ENCODE data around the gene IRAK2. TPM values are rescaled to one million over a fixed set of nuclear protein-coding genes. Genes with fewer than 3 reads are reported as not detected.
A peak's percentile ranks its signal among the peaks of the same experiment; 100 is the strongest.

IRAK2 gene
- total and polyA plus RNA-seq, 8 donors = 0.45 to 6.2 (median 2.3) TPM; not detected in 1

DNA sequence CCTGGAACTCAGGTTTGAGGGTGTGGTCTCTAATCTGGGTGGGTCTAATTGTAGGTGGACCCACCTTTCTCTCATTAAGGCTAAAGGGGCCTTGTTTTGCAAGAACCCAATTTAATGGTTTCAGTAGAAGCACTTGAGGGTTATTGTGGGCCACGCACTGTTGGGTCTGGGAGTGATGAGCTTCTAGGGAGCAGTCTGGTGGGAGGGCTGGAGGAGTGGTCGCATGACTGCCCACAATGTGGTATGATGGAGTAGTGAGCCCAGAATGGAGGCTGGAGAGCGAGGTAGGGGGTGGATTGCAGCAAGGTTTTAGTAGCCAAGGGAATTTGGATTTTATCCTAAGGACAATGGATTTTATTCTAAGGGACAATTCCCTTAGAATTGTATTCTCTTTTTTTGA is 86.3 kb downstream of the IRAK2 start:
- no peak for DNase-seq
- TF ChIP-seq POLR2A (IDR thresholded peaks at IDR 0.05) (no peak), EP300 (IDR thresholded peaks at IDR 0.05) (no peak), POLR2AphosphoS5 (IDR thresholded peaks at IDR 0.05) (no peak)
- TF ChIP-seq, protein P1, sequence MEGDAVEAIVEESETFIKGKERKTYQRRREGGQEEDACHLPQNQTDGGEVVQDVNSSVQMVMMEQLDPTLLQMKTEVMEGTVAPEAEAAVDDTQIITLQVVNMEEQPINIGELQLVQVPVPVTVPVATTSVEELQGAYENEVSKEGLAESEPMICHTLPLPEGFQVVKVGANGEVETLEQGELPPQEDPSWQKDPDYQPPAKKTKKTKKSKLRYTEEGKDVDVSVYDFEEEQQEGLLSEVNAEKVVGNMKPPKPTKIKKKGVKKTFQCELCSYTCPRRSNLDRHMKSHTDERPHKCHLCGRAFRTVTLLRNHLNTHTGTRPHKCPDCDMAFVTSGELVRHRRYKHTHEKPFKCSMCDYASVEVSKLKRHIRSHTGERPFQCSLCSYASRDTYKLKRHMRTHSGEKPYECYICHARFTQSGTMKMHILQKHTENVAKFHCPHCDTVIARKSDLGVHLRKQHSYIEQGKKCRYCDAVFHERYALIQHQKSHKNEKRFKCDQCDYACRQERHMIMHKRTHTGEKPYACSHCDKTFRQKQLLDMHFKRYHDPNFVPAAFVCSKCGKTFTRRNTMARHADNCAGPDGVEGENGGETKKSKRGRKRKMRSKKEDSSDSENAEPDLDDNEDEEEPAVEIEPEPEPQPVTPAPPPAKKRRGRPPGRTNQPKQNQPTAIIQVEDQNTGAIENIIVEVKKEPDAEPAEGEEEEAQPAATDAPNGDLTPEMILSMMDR (IDR thresholded peaks at IDR 0.05) = no peak
- intact Hi-C loops (cut with DNase I; ENCODE audit: low total_unique reads) = no loop called here
- Histone ChIP-seq H3K4me3 (peak overlapping the region in 1 of 4 donors; percentile 72), H3K27ac (peak overlapping the region in 1 of 5 donors; percentile 94), H3K36me3 (peaks cover 5 to 46% (median 37%) of the 10 kb centered on the region in 4 donors), H3K27me3 (no peaks in the 10 kb centered on the region), H3K9me3 (peaks cover 0 to 1% (median under 1%) of the 10 kb centered on the region in 4 donors), H3K4me1 (peaks cover 34 to 73% (median 54%) of the 10 kb centered on the region in 4 donors)
- WGBS, 5 donors = 86 to 97% (median 92%) methylated on average over 3 of the region's 3 CpGs

DNA sequence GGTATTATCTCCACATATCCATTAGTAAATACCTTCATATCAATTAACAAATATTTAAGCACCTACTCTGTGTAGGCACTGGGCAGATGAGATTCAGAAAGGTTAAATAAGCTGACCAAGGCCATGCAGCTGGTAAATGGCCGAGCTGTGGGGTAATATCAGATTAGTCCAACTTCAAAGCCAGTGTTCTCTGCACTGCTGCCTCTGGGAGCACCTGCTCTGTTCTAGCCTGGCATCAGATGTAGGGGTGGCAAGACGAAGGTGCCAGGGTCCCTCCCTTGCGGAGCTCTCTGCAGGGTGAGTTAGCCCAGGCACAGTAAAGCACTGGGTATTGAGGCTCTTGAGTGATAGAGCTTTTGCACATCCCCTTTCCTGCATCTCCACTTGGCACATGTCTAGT is 89.0 kb downstream of the IRAK2 start:
- H3K9me3 ChIP-seq = no peaks in the 10 kb centered on the region
- DNase-seq = no peak
- H3K27me3 ChIP-seq = no peaks in the 10 kb centered on the region
- intact Hi-C loops (cut with DNase I; ENCODE audit: low total_unique reads) = no loop called here
- WGBS, 5 donors = 52 to 81% (median 64%) methylated on average over 3 of the region's 3 CpGs
- TF ChIP-seq, protein P1 (IDR thresholded peaks at IDR 0.05) = no peak
- no peak for TF ChIP-seq EP300 (IDR thresholded peaks at IDR 0.05)
- no peak for TF ChIP-seq POLR2A (IDR thresholded peaks at IDR 0.05)
- TF ChIP-seq POLR2AphosphoS5 (IDR thresholded peaks at IDR 0.05) = no peak
- H3K27ac ChIP-seq = no peak overlapping the region
- no peak overlapping the region for H3K4me3 ChIP-seq
- peaks cover 30 to 72% (median 53%) of the 10 kb centered on the region in 4 donors for H3K4me1 ChIP-seq
- H3K36me3 ChIP-seq = peaks cover 10 to 67% (median 52%) of the 10 kb centered on the region in 4 donors

DNA sequence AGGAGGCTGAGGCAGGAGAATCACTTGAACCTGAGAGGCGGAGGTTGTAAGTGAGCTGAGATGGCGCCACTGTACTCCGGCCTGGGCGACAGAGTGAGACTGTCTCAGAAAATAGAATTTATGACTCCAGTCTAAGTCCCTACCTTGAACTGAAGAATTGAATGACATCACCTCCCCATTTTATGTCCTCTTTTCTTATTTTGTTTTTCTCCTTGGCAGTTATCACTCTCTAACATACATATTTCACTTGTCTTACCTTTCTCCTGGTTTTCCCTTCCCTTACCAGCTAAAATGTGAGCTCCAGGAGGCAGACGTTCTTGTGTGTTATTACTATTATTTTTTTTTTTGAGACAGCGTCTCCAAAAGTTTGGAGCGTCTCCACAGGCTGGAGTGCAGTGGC is 91.1 kb downstream of the IRAK2 start:
- TF ChIP-seq POLR2A (IDR thresholded peaks at IDR 0.05) (no peak), EP300 (IDR thresholded peaks at IDR 0.05) (no peak), POLR2AphosphoS5 (IDR thresholded peaks at IDR 0.05) (no peak)
- TF ChIP-seq, protein P1 (IDR thresholded peaks at IDR 0.05) = no peak
- intact Hi-C loops (cut with DNase I; ENCODE audit: low total_unique reads) = no loop called here
- H3K36me3 ChIP-seq = peaks cover 20 to 88% (median 73%) of the 10 kb centered on the region in 4 donors
- H3K9me3 ChIP-seq = no peaks in the 10 kb centered on the region
- DNase-seq = no peak
- peaks cover 17 to 62% (median 35%) of the 10 kb centered on the region in 4 donors for H3K4me1 ChIP-seq
- 81 to 97% (median 94%) methylated on average over 7 of the region's 7 CpGs for WGBS, 5 donors
- H3K27me3 ChIP-seq = no peaks in the 10 kb centered on the region
- no peak overlapping the region for H3K4me3 ChIP-seq
- no peak overlapping the region for H3K27ac ChIP-seq

DNA sequence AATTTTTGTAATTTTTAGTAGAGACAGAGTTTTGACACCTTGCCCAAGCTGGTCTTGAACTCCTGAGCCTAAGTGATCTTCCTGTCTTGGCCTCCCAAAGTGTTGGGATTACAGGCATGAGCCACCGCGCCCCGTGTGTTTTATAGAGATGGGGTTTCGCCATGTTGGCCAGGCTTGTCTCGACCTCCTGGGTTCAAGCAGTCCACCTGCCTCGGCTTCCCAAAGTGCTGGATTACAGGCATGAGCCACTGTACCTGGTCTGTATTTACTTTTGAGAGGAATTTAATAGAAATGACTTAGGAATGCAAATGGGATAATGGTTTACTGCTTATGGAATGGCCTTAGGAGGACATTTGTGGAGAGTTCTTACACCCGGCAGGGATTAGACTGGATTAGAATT is 94.3 kb downstream of the IRAK2 start:
- peaks cover 4 to 50% (median 19%) of the 10 kb centered on the region in 4 donors for H3K4me1 ChIP-seq
- intact Hi-C loops (cut with DNase I; ENCODE audit: low total_unique reads) = no loop called here
- no peaks in the 10 kb centered on the region for H3K9me3 ChIP-seq
- no peak for TF ChIP-seq POLR2A (IDR thresholded peaks at IDR 0.05)
- TF ChIP-seq, protein P1 (IDR thresholded peaks at IDR 0.05) = no peak
- no peak for TF ChIP-seq POLR2AphosphoS5 (IDR thresholded peaks at IDR 0.05)
- no peak for TF ChIP-seq EP300 (IDR thresholded peaks at IDR 0.05)
- H3K36me3 ChIP-seq = peaks cover 17 to 86% (median 79%) of the 10 kb centered on the region in 4 donors
- 87 to 98% (median 97%) methylated on average over 7 of the region's 7 CpGs for WGBS, 5 donors
- H3K27ac ChIP-seq = no peak overlapping the region
- no peak for DNase-seq
- H3K27me3 ChIP-seq = no peaks in the 10 kb centered on the region
- no peak overlapping the region for H3K4me3 ChIP-seq

Data from stomach (tissue), 9 donors.